IMR-90 (cell line): Measurements from ENCODE around the gene RHBDF1. TPM values are rescaled to one million over a fixed set of nuclear protein-coding genes. Genes with fewer than 3 reads are reported as not detected.

Source experiments
- ATAC-seq: fragments of 200-7000 bp; cut with Tn5 transposase; 2 replicates; pipeline ENCODE4 v1.9.1; 2020; ENCODE audit warnings: low read depth, mild to moderate bottlenecking, moderate library complexity
- BruUV-seq: library from RNA; stranded (reverse); fragments of 400-500 nt; replicated peaks from 2 replicates; lab custom pipeline; 2021; lab: Mats Ljungman, UMichigan
- CTCF ChIA-PET: fragments of 300-600 bp; formaldehyde crosslinking; extraction: SDS; loops from one replicate; lab custom pipeline; 2021; ENCODE audit warnings: antibody characterized with exemption; lab: Yijun Ruan, JAX
- POLR2A ChIA-PET: fragments of 300-600 bp; sonication (Branson Sonifier 250); formaldehyde crosslinking; loops from one replicate; lab custom pipeline; 2022; ENCODE audit warnings: antibody characterized with exemption; ENCODE audit not compliant: unreplicated experiment; lab: Charles Lee
- DNase-seq: peaks from one replicate; pipeline ENCODE4 v3.0.0; 2013
- H2AFZ ChIP-seq: replicated peaks from 2 replicates; pipeline ENCODE3; 2013; ENCODE audit warnings: low read length, mild to moderate bottlenecking; ENCODE audit not compliant: poor library complexity
- H2AK5ac ChIP-seq: 2 replicates; pipeline ENCODE4 v1.6.1; 2013; ENCODE audit warnings: low read depth, low read length, inconsistent platforms
- H2AK9ac ChIP-seq: replicated peaks from 2 replicates; pipeline ENCODE3; 2013; ENCODE audit warnings: mild to moderate bottlenecking, low read depth, low read length, moderate library complexity; ENCODE audit not compliant: poor library complexity
- H2BK120ac ChIP-seq: 2 replicates; pipeline ENCODE4 v1.6.1; 2013; ENCODE audit warnings: low read depth, low read length, inconsistent platforms
- H2BK15ac ChIP-seq: 3 replicates; pipeline ENCODE4 v1.6.1; 2013; ENCODE audit warnings: low read depth, low read length, inconsistent platforms
- H2BK20ac ChIP-seq: 2 replicates; pipeline ENCODE4 v1.6.1; 2013; ENCODE audit warnings: low read depth, mild to moderate bottlenecking, inconsistent platforms, low read length, moderate library complexity
- H2BK5ac ChIP-seq: 2 replicates; pipeline ENCODE4 v1.6.1; 2013; ENCODE audit warnings: mild to moderate bottlenecking, low read depth, low read length, inconsistent platforms; ENCODE audit not compliant: poor library complexity, severe bottlenecking
- H3K14ac ChIP-seq: replicated peaks from 2 replicates; pipeline ENCODE4 v1.6.1; 2013; ENCODE audit warnings: low read depth, low read length, inconsistent platforms
- H3K18ac ChIP-seq: 2 replicates; pipeline ENCODE4 v1.6.1; 2013; ENCODE audit warnings: low read depth, low read length, control low read depth
- H3K23ac ChIP-seq: 2 replicates; pipeline ENCODE4 v1.6.1; 2013; ENCODE audit warnings: low read depth, low read length, inconsistent platforms
- H3K27ac ChIP-seq: 2 replicates; pipeline ENCODE4 v1.5.1; 2013; ENCODE audit warnings: mild to moderate bottlenecking, control low read depth, low read length; ENCODE audit not compliant: insufficient read depth
- H3K27me3 ChIP-seq: 2 replicates; pipeline ENCODE4 v1.6.1; 2013; ENCODE audit warnings: low read length; ENCODE audit not compliant: control insufficient read depth, insufficient read depth
- H3K36me3 ChIP-seq: 2 replicates; pipeline ENCODE4 v1.6.1; 2013; ENCODE audit warnings: low read length, mixed read lengths; ENCODE audit not compliant: control insufficient read depth, insufficient read depth
- H3K4ac ChIP-seq: 2 replicates; pipeline ENCODE4 v1.6.1; 2013; ENCODE audit warnings: low read depth, low read length, inconsistent platforms
- H3K4me1 ChIP-seq: 2 replicates; pipeline ENCODE4 v1.6.1; 2013; ENCODE audit warnings: low read length, mixed read lengths; ENCODE audit not compliant: control insufficient read depth, insufficient read depth
- H3K4me2 ChIP-seq: 2 replicates; pipeline ENCODE4 v1.6.1; 2013; ENCODE audit warnings: low read depth, mild to moderate bottlenecking, control low read depth, low read length, moderate library complexity
- H3K4me3 ChIP-seq: 2 replicates; pipeline ENCODE4 v1.5.1; 2013; ENCODE audit warnings: low read depth, mild to moderate bottlenecking, control low read depth, low read length, moderate library complexity; ENCODE audit not compliant: insufficient read depth
- H3K56ac ChIP-seq: 2 replicates; pipeline ENCODE4 v1.6.1; 2013; ENCODE audit warnings: low read length, inconsistent platforms; ENCODE audit not compliant: insufficient read depth; ENCODE audit errors: extremely low read depth
- H3K79me1 ChIP-seq, 2 experiments: 2 replicates each; pipeline ENCODE4 v1.6.1; 2013; ENCODE audit warnings: low read length in 2 of 2, inconsistent platforms in 1 of 2, low read depth in 1 of 2
- H3K9ac ChIP-seq: 2 replicates; pipeline ENCODE4 v1.6.1; 2013; ENCODE audit warnings: low read depth, low read length, control low read depth
- H3K9me1 ChIP-seq: 2 replicates; pipeline ENCODE4 v1.6.1; 2013; ENCODE audit warnings: low read length, inconsistent platforms; ENCODE audit not compliant: insufficient read depth
- H3K9me3 ChIP-seq: 2 replicates; pipeline ENCODE4 v1.6.1; 2013; ENCODE audit warnings: low read length; ENCODE audit not compliant: control insufficient read depth, insufficient read depth
- H4K20me1 ChIP-seq: 2 replicates; pipeline ENCODE4 v1.6.1; 2013; ENCODE audit warnings: low read length, inconsistent platforms; ENCODE audit not compliant: insufficient read depth
- H4K5ac ChIP-seq: 2 replicates; pipeline ENCODE4 v1.6.1; 2013; ENCODE audit warnings: mild to moderate bottlenecking, low read depth, low read length, control low read depth
- H4K8ac ChIP-seq, 2 experiments: 2 replicates each; pipeline ENCODE4 v1.6.1; 2013; ENCODE audit warnings: low read depth in 2 of 2, low read length in 2 of 2, control low read depth in 1 of 2, inconsistent platforms in 1 of 2
- H4K91ac ChIP-seq: 2 replicates; pipeline ENCODE4 v1.6.1; 2013; ENCODE audit warnings: low read depth, low read length, inconsistent platforms; ENCODE audit not compliant: insufficient read depth
- CEBPB ChIP-seq: IDR thresholded peaks from 2 replicates; pipeline ENCODE4 v1.6.1; 2012; ENCODE audit warnings: low read depth, low read length, improper control_type of control experiment
- CHD1 ChIP-seq: IDR thresholded peaks from 2 replicates; pipeline ENCODE4 v1.6.1; 2012; ENCODE audit warnings: low read depth, low read length, improper control_type of control experiment
- CTCF ChIP-seq: conservative IDR thresholded peaks from 2 replicates; pipeline ENCODE4 v1.5.1; 2012; ENCODE audit warnings: mild to moderate bottlenecking, low read depth, low read length, improper control_type of control experiment
- ELK1 ChIP-seq: fragments of 150-350 bp; IDR thresholded peaks from 2 replicates; pipeline ENCODE4 v1.6.1; 2016; ENCODE audit warnings: low read depth, mild to moderate bottlenecking, low read length, moderate library complexity, borderline replicate concordance
- MAFK ChIP-seq: IDR thresholded peaks from 2 replicates; pipeline ENCODE4 v1.6.1; 2012; ENCODE audit warnings: low read depth, low read length, improper control_type of control experiment
- MAZ ChIP-seq: IDR thresholded peaks from 2 replicates; pipeline ENCODE4 v1.6.1; 2012; ENCODE audit warnings: low read depth, mild to moderate bottlenecking, low read length, improper control_type of control experiment, moderate library complexity, borderline replicate concordance
- MXI1 ChIP-seq: IDR thresholded peaks from 2 replicates; pipeline ENCODE4 v1.6.1; 2012; ENCODE audit warnings: low read depth, mild to moderate bottlenecking, low read length, moderate library complexity, borderline replicate concordance
- NFE2L2 ChIP-seq: fragments of 150-350 bp; IDR thresholded peaks from 2 replicates; pipeline ENCODE4 v1.6.1; 2016; ENCODE audit warnings: low read depth, mild to moderate bottlenecking, low read length
- POLR2A ChIP-seq: IDR thresholded peaks from 2 replicates; pipeline ENCODE4 v1.6.1; 2012; ENCODE audit warnings: mild to moderate bottlenecking, low read depth, low read length
- RCOR1 ChIP-seq: IDR thresholded peaks from 2 replicates; pipeline ENCODE4 v1.6.1; 2012; ENCODE audit warnings: mild to moderate bottlenecking, low read length, improper control_type of control experiment; ENCODE audit not compliant: insufficient replicate concordance
- RFX5 ChIP-seq: IDR thresholded peaks from 2 replicates; pipeline ENCODE4 v1.8.0; 2012; ENCODE audit warnings: low read depth, mild to moderate bottlenecking, low read length, moderate library complexity
- WGBS, 2 experiments: methylation state at CpG; one replicate each; pipeline versions ENCODE4 v1.1.5 to v1.1.7; 2013; ENCODE audit warnings: missing lambda C conversion rate in 2 of 2; ENCODE audit not compliant: insufficient read length in 1 of 2; ENCODE audit errors: extremely low coverage in 2 of 2; 5-methylcytosine and 5-hydroxymethylcytosine counted together
- dilution Hi-C: fragments of 300-500 bp; cut with HindIII; formaldehyde crosslinking; loops from one replicate; pipeline ENCODE4 v1.14.3; 2018; ENCODE audit warnings: low sequenced_read_pairs; ENCODE audit not compliant: unreplicated experiment
- in situ Hi-C: fragments of 300-500 bp; cut with MboI; formaldehyde crosslinking; loops from 3 replicates; pipeline ENCODE4 v1.14.3; 2019; ENCODE audit warnings: low sequenced_read_pairs, inconsistent platforms, mixed read lengths
- intact Hi-C: fragments of 100-400 bp; cut with micrococcal nuclease; formaldehyde crosslinking; loops from 2 replicates; pipeline ENCODE4 v1.10.0; 2022
- polyA plus RNA-seq, 3 experiments: library from polyadenylated mRNA; depleted of rRNA; stranded (reverse); fragments of >200 nt; gene quantifications; 2 replicates each; pipeline ENCODE4 v1.2.3, GENCODE V29; 2012; ENCODE audit warnings: low replicate concordance in 1 of 3
- total RNA-seq: library from RNA; depleted of rRNA; stranded (reverse); fragments of >200 nt; gene quantifications from 2 replicates; pipeline ENCODE4 v1.2.3, GENCODE V29; 2012

RHBDF1 gene
- total and polyA plus RNA-seq, 2 of the 4 experiments (the other 2 are of a cell fraction), result 13.8 to 86.6 TPM

- no peak overlapping the region for H3K4ac ChIP-seq
- TF ChIP-seq CHD1 (no peak), RCOR1 (no peak), MAZ (no peak), POLR2A (no peak), NFE2L2 (no peak), MXI1 (no peak), RFX5 (no peak), MAFK (no peak), ELK1 (no peak), CEBPB (no peak), CTCF (no peak)
- no peak overlapping the region for H4K91ac ChIP-seq
- no TSS peak for BruUV-seq
- intact Hi-C loops, result no loop called here
- H3K14ac ChIP-seq, result no peak overlapping the region
- POLR2A ChIA-PET, result no interaction called here
- H3K27me3 ChIP-seq, result no peaks in the 10 kb centered on the region
- no peak overlapping the region for H2AFZ ChIP-seq
- dilution Hi-C loops, result no loop called here
- no peak overlapping the region for H4K5ac ChIP-seq
- H4K20me1 ChIP-seq, result no peaks in the 10 kb centered on the region
- H2BK15ac ChIP-seq, result no peak overlapping the region
- H3K23ac ChIP-seq, result no peak overlapping the region
- no peak overlapping the region for H3K27ac ChIP-seq
- H2AK5ac ChIP-seq, result no peak overlapping the region
- H3K36me3 ChIP-seq, result no peaks in the 10 kb centered on the region
- H2BK5ac ChIP-seq, result no peak overlapping the region
- H2BK20ac ChIP-seq, result no peak overlapping the region
- no peak for DNase-seq
- no peak overlapping the region for H3K56ac ChIP-seq
- H2AK9ac ChIP-seq, result no peak overlapping the region
- H3K9me1 ChIP-seq, result peaks cover 4% of the 10 kb centered on the region
- H2BK120ac ChIP-seq, result no peak overlapping the region
- no peak overlapping the region for H4K8ac ChIP-seq
- H3K4me2 ChIP-seq, result no peak overlapping the region
- CTCF ChIA-PET, result no interaction called here
- in situ Hi-C loops, result no loop called here
- H3K9me3 ChIP-seq, result no peaks in the 10 kb centered on the region
- 98% methylated on average over 6 of the region's 15 CpGs; no CpG with 5 or more reads in 1 of the 2 experiments for WGBS, 2 experiments
- ATAC-seq, result no peak
- peaks cover 1% of the 10 kb centered on the region; the same call in 1 of the 2 replicates for H3K4me1 ChIP-seq
- H3K18ac ChIP-seq, result no peak overlapping the region
- no peak overlapping the region for H3K4me3 ChIP-seq
- H3K79me1 ChIP-seq, result no peaks in the 10 kb centered on the region
- no peak overlapping the region for H3K9ac ChIP-seq
These were observed 36.0 kb downstream of the RHBDF1 start for GRCh38 chr16:36336-36984.
